Left renal pelvis (tissue), 4 donors: Measurements from ENCODE around the gene SLK. TPM values are rescaled to one million over a fixed set of nuclear protein-coding genes. Genes with fewer than 3 reads are reported as not detected.

ENCODE experiments used
- DNase-seq, 4 donors: peaks; one replicate each; pipeline ENCODE4 v3.0.0-alpha.2; 2013; ENCODE audit warnings: low read depth in 4 of 4, low spot score in 3 of 4
- polyA plus RNA-seq, 4 donors: library from polyadenylated mRNA; unstranded; fragments of 120-200 nt; gene quantifications; one replicate each; pipeline ENCODE4 v1.2.1, GENCODE V29; 2013; ENCODE audit not compliant: insufficient read length in 4 of 4

The SLK gene
- polyA plus RNA-seq, 4 donors: 45.1 to 73.9 (median 62.5) TPM

- no peak for DNase-seq
Measured at GRCh38 chr10:104031631-104032030, 64.7 kb downstream of the SLK start.

- DNase-seq: no peak
Measured at GRCh38 chr10:104032144-104032775, 65.3 kb downstream of the SLK start.

DNA sequence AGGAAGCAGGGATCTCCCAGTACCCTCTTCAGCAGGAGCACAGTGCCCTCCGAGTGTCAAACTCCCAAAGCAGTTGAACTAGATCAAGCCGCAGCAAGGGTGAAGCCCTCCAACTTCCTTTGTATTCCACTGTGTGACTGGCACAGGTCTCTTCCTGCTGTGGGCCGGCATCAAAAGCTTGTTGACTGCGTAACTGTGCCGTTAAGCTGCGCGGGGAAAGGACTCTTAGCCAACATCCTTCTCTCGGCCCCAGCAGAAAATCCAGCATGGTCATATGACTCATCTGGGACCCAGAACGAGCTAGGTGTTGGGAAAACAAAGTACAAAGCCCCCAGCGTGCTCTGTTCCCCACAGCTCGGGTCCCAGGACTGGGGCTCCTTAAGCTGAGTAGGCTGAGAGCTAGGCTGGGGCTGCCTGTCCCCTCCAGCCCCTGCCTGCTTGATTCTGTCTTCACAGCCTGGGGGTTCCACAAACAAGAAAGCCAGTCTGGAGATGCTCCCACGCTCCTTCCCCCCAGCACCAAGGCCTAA is 66.5 kb downstream of the SLK start:
- no peak for DNase-seq

DNA sequence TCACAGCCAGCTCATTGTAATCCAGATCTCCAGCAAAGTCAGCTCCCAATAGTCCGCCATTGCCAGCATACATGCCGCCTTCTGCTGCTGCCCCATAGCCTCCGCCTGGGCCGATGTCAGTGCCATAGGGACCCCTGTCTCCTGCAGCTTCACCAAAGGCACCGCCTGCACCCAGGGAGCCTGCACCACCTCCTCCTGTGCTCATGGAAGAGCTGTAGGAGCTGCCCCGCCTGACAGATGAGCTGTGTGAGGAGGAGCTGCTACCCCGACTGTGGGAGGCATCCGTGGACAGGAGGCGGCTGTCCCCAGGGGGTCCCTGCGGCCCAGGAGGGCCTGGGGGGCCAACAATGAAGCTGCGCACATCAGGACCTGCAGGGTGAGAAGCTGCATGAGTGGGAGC is 67.0 kb downstream of the SLK start:
- no peak for DNase-seq

GRCh38 chr10:104034401-104035193 is 67.7 kb downstream of the SLK start:
- no peak for DNase-seq

DNA sequence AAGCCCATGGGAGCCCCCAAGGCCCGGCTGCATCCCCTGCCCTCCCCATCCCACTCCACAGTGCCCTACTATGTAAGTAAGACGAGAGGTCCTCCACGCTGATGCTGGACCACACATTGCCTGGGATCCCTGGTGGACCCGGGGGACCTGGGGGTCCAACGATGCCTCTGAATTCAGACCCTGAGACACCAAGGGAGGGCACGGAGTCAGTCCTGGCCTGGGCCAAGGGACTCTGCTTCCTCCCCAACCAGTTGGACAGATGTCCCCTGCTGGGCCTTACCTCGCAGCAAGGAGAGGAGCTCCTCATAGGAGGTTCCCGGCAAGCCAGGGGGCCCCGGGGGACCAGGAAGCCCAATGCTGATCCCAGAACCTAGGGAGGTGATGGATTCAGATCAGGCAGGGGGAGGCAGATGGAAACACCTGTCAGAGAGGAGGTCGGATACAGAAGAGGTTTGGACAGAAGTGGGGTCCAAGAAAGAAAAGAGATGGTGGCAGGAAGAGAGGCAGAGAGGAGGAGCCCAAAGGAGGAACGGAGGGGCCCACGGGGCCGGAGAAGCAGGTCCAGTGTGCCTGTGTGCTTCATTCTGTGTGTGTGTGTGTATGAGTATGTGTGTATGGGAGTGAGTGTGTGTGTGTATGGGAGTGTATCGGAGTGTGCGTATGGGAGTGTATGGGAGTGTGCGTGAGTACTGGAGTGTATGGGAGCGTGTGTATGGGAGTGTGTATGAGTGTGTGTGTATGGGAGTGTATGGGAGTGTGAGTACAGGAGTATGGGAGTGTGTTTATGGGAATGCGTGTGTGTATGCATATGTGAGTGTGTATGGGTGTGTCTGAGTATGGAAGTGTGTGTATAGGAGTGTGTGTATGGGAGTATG is 68.5 kb downstream of the SLK start:
- no peak for DNase-seq

DNA sequence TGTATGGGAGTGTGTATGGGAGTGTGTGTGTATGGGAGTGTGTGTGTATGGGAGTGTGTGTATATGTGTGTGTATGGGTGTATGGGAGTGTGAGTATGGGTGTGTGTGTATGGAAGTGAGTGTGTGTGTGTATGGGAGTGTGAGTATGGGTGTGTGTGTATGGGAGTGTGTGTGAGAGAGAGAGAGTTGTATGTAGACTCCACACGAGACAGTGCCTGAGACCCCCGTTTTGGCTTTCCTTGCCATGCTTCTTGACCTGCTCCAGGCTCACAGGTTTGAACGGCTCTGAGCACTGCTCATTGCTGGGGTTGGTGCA is 69.1 kb downstream of the SLK start:
- no peak for DNase-seq

DNA sequence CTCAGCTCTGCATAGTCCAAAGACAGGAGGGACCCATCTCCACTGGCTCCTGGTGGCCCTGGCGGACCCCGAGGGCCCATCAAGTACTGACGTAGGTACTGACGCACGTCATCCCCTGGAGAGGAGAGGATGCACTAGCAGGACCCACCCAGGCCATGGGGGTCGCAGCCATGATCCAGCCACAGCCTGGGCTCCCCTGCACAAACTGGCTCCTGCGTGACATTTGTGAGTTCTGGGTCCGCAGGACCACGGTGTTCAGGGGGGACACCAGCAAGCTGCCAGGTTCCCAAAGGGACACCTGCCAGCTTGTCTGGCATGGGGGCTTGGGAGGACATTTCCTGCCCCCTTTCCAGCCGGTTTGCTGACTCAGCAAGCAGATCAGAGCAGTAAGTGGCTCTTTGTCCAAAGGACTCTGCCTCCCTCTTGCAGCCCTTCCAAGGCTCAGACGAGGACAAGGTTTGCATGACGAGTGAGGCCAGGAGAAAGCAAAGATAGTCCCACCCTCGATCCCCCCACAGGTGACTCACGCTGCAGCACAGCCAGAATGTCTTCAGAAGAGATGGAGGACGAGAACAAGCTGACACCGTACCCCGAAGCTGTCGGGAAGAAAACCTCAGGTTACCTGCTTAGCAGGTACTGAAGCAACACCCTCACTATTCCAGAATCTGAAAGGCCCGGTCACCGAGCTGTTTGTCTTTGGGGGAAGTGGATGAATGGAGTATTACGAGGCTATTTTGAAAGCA is 69.7 kb downstream of the SLK start:
- no peak for DNase-seq

- DNase-seq: no peak
Measured at GRCh38 chr10:104037261-104037951, 70.5 kb downstream of the SLK start.

GRCh38 chr10:104038537-104038936 is 71.6 kb downstream of the SLK start:
- no peak for DNase-seq

GRCh38 chr10:104038958-104039752 is 72.2 kb downstream of the SLK start:
- no peak for DNase-seq

GRCh38 chr10:104040382-104040781 is 73.4 kb downstream of the SLK start:
- no peak for DNase-seq

- DNase-seq: no peak
Measured at GRCh38 chr10:104040862-104041789, 74.2 kb downstream of the SLK start.

DNA sequence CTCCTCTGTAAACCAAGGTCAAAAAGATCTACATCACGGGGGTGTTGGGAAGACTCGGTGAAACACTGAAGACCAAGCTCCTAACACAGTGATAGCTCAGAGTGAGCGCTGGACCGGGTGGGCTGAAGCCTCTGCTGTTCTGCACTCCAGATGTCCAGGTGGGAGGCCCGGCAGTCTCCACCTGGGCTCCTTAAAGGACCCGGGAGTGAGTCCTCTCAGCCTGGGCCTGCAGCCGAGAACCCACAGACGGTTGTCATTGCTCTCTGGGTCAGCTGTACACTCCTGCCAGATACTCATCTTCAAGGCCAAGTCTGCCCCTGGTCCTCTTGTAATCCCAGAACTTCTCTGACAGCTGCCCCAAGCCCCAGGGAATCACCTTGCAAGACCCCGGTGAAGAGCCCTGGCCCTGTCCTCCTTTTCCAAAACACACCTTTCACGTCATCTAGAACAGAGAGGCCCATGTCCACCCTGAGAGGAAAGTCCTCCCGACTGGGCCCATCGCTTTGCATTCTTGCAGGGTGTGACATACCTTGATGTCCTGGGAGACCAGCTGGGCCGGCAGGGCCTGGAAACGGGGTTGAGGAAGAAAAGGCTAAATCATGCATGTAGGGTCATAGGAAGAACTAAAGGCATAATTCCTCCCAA is 75.1 kb downstream of the SLK start:
- no peak for DNase-seq

GRCh38 chr10:104043185-104043830 is 76.4 kb downstream of the SLK start:
- DNase-seq: no peak

DNA sequence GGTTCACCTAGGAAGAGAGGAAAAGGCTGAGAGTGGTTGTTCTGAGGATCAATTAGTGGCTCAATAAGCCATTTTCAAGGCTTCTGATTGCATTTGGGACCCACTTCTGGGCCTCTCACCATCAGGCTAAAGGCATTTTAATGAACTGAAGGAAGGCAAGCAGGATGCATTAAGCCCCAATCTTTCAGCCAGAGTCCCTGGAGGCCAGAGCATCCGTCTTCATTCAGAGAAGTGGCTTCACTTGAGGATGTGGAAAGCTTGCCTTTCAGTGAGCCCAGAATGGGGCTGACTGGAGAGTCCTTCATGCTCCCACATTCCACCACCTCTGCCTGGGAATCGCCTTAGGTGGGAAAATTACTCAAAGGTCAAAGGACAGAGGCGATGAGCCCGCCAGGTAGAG is 76.9 kb downstream of the SLK start:
- DNase-seq: no peak
